ENCODE measurements around the gene GLI3.

GLI3 gene

DNA sequence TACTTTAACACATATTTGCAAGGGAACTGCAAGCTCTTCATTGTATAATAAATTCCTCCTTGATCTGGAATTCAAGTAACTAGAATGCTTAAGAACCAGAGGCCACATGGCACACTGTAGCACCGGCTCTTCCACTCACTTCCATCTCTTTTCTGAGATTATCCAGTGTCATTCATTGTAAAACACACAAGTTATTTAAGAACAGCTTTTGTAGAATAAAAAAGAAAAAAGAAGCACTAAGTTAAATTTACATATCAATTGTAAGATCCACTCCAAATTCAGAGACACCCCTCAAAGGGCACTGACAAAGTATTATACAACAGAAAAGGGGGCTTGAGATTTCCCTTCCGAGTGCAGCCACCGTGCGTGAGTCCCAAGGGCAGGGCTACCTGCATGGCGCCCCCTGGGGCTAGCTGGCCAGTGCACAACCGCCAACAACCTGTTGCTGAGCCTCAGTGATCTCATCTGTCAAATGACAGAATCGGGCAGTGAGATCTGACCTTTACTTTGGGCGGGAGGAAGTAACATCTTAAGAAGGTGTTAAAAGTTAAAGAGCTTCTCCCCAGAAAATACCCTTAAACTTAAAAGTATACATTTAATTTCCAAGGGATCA lies 12.5 kb downstream of the GLI3 start:
- TF ChIP-seq, protein P1, sequence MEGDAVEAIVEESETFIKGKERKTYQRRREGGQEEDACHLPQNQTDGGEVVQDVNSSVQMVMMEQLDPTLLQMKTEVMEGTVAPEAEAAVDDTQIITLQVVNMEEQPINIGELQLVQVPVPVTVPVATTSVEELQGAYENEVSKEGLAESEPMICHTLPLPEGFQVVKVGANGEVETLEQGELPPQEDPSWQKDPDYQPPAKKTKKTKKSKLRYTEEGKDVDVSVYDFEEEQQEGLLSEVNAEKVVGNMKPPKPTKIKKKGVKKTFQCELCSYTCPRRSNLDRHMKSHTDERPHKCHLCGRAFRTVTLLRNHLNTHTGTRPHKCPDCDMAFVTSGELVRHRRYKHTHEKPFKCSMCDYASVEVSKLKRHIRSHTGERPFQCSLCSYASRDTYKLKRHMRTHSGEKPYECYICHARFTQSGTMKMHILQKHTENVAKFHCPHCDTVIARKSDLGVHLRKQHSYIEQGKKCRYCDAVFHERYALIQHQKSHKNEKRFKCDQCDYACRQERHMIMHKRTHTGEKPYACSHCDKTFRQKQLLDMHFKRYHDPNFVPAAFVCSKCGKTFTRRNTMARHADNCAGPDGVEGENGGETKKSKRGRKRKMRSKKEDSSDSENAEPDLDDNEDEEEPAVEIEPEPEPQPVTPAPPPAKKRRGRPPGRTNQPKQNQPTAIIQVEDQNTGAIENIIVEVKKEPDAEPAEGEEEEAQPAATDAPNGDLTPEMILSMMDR (IDR thresholded peaks at IDR 0.05; ENCODE audit: poor library complexity, severe bottlenecking): no peak
- Histone ChIP-seq H3K36me3 (ENCODE audit: low read depth) (peaks cover 18% of the 10 kb centered on the region), H3K9me3 (ENCODE audit: severe bottlenecking) (no peaks in the 10 kb centered on the region), H3K27me3 (ENCODE audit: insufficient read depth, poor library complexity, severe bottlenecking) (no peaks in the 10 kb centered on the region), H3K4me1 (ENCODE audit: insufficient read depth, poor library complexity, severe bottlenecking) (peaks cover 18% of the 10 kb centered on the region), H3K27ac (ENCODE audit: poor library complexity, severe bottlenecking) (no peak overlapping the region), H3K4me3 (ENCODE audit: severe bottlenecking) (no peak overlapping the region)
- no peak for ATAC-seq (ENCODE audit: low read depth)
- no peak for DNase-seq (ENCODE audit: low spot score)

DNA sequence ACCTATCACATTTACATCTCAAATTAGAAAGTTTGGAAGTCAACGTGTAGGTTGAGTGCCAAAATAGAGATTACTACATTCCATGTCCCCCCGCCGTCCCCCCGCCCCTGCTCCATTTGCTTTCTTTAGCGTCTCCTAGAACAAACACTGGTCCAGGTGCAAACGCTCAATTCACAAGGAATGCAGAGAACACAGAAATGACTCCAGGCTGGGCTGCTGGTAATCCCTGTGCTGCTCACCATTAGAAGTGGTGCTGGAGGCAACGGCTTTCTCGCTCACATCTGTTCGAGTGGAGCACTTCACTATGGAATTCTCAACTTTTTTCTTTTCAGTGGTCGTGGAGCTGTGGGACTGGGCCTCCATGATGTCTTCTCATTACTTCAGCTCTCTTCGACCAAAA lies 14.1 kb downstream of the GLI3 start:
- H3K27me3 ChIP-seq (ENCODE audit: insufficient read depth, poor library complexity, severe bottlenecking): no peaks in the 10 kb centered on the region
- peaks cover 32% of the 10 kb centered on the region for H3K4me1 ChIP-seq (ENCODE audit: insufficient read depth, poor library complexity, severe bottlenecking)
- peaks cover 18% of the 10 kb centered on the region for H3K36me3 ChIP-seq (ENCODE audit: low read depth)
- TF ChIP-seq, protein P1 (IDR thresholded peaks at IDR 0.05; ENCODE audit: poor library complexity, severe bottlenecking): no peak
- ATAC-seq (ENCODE audit: low read depth) (no peak), DNase-seq (ENCODE audit: low spot score) (no peak)
- peak overlapping the region; percentile 14 for H3K27ac ChIP-seq (ENCODE audit: poor library complexity, severe bottlenecking)
- H3K9me3 ChIP-seq (ENCODE audit: severe bottlenecking): no peaks in the 10 kb centered on the region
- H3K4me3 ChIP-seq (ENCODE audit: severe bottlenecking): no peak overlapping the region

DNA sequence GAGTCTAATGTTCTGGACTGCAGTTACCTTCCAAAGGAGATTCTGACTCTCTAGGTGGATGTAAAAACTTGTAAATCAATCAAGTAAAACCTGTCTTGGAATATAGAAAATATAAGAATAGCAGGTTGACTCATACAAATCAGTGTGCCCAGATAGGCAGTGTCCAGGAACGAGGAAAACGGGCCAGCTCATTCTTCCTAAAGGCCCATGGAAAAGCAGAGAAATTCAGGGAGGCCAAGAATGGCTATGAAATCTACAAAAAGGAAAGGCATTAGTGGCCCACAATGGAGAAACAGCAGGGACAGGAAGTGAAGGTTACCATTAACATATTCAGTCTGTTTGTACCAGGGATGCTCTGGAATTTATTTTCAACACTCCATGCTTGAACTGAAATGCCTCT lies 14.9 kb downstream of the GLI3 start:
- TF ChIP-seq, protein P1 (IDR thresholded peaks at IDR 0.05; ENCODE audit: poor library complexity, severe bottlenecking): no peak
- peaks cover 32% of the 10 kb centered on the region for H3K4me1 ChIP-seq (ENCODE audit: insufficient read depth, poor library complexity, severe bottlenecking)

DNA sequence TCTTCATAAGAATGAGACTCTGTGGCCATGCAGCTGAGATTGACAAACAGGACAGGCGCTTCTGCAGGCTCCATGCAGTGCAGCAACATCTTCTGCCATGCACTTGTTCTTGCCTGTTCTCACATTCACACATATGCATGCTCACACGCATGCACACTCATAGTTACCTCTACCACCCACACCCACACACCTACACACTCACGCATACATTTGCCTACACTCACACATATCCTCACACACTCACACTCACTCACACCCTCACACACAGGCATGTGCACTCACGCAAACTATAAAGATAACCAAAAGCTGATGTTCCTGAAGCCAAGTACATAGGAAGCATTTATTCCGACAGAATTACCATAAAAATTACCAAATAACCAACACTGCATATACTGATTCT lies 15.7 kb downstream of the GLI3 start:
- H3K9me3 ChIP-seq (ENCODE audit: severe bottlenecking): no peaks in the 10 kb centered on the region
- H3K27me3 ChIP-seq (ENCODE audit: insufficient read depth, poor library complexity, severe bottlenecking): no peaks in the 10 kb centered on the region
- H3K4me1 ChIP-seq (ENCODE audit: insufficient read depth, poor library complexity, severe bottlenecking): peaks cover 28% of the 10 kb centered on the region
- no peak for DNase-seq (ENCODE audit: low spot score)
- TF ChIP-seq, protein P1 (IDR thresholded peaks at IDR 0.05; ENCODE audit: poor library complexity, severe bottlenecking): no peak
- peaks cover 23% of the 10 kb centered on the region for H3K36me3 ChIP-seq (ENCODE audit: low read depth)
- no peak overlapping the region for H3K27ac ChIP-seq (ENCODE audit: poor library complexity, severe bottlenecking)
- no peak for ATAC-seq (ENCODE audit: low read depth)
- H3K4me3 ChIP-seq (ENCODE audit: severe bottlenecking): no peak overlapping the region

More for the DNA sequence above, 14.9 kb downstream of the GLI3 start:
- Histone ChIP-seq H3K27ac (ENCODE audit: poor library complexity, severe bottlenecking) (peak overlapping the region; percentile 14), H3K27me3 (ENCODE audit: insufficient read depth, poor library complexity, severe bottlenecking) (no peaks in the 10 kb centered on the region), H3K9me3 (ENCODE audit: severe bottlenecking) (no peaks in the 10 kb centered on the region), H3K36me3 (ENCODE audit: low read depth) (peaks cover 23% of the 10 kb centered on the region), H3K4me3 (ENCODE audit: severe bottlenecking) (no peak overlapping the region)
- peak; percentile 35 for ATAC-seq (ENCODE audit: low read depth)
- DNase-seq (ENCODE audit: low spot score): no peak

DNA sequence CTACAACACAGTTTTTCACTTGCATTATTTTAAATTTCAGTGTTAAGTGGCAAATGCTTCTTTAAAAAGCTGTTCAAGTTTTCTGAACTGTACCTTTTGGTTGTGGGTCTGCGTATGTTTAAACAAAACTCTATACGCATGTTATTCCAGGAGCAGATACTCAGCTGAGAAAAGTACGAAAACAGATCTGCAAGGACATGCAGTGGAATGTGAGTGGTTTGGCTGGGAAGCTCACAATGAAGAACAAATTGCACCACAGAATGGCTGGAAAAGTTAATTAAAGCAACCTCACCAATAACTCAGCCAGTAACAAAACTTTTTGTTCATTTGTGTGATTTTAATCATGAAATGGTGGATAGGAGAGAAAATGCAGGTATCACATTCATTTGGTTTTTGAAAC lies 17.6 kb downstream of the GLI3 start:
- Histone ChIP-seq H3K27me3 (ENCODE audit: insufficient read depth, poor library complexity, severe bottlenecking) (no peaks in the 10 kb centered on the region), H3K4me3 (ENCODE audit: severe bottlenecking) (no peak overlapping the region), H3K4me1 (ENCODE audit: insufficient read depth, poor library complexity, severe bottlenecking) (peaks cover 28% of the 10 kb centered on the region), H3K9me3 (ENCODE audit: severe bottlenecking) (no peaks in the 10 kb centered on the region), H3K27ac (ENCODE audit: poor library complexity, severe bottlenecking) (peak overlapping the region; percentile 44), H3K36me3 (ENCODE audit: low read depth) (peaks cover 23% of the 10 kb centered on the region)
- TF ChIP-seq, protein P1 (IDR thresholded peaks at IDR 0.05; ENCODE audit: poor library complexity, severe bottlenecking): no peak
- peak; percentile 89 for ATAC-seq (ENCODE audit: low read depth)
- DNase-seq (ENCODE audit: low spot score): no peak

All from RWPE2 (cell line).